GM20000 (cell line): ENCODE results near the gene NKAIN2.

Experiments used
- DNase-seq: peaks from one replicate; pipeline ENCODE4 v3.0.0; 2012; ENCODE audit warnings: low spot score
- CTCF ChIP-seq: IDR thresholded peaks from 2 replicates; pipeline ENCODE4 v1.5.1; 2012; ENCODE audit warnings: mild to moderate bottlenecking, control low read depth; ENCODE audit errors: extremely low read depth, missing control alignments

Gene NKAIN2

GRCh38 chr6:124487623-124488431 lies 684.2 kb downstream of the NKAIN2 start:
- no peak for DNase-seq
- TF ChIP-seq CTCF, result no peak

DNA sequence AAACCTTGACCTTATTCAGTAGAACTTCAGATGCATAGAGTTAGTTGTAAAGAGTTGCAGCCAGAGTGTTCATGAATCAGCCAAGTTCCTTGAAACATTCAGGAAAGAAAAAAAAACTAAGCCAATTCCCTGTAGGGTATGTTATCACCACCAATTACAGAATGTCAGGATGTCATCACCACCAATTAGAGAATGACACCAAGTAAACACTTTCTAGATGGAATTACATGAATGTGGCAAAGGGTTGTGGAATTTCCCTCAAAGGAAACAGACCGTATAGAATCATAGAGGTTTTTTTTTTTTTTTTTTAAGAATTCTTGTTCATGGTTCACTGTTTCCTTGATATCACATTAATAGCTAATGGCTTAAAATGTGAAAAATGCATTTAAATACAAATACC lies 686.5 kb downstream of the NKAIN2 start:
- DNase-seq, result no peak
- TF ChIP-seq CTCF, result no peak

- TF ChIP-seq CTCF, result no peak
- DNase-seq, result no peak
Measured at GRCh38 chr6:124493259-124493658, 689.6 kb downstream of the NKAIN2 start.

GRCh38 chr6:124494956-124495664 lies 691.4 kb downstream of the NKAIN2 start:
- no peak for TF ChIP-seq CTCF

GRCh38 chr6:124495665-124496190 lies 692.1 kb downstream of the NKAIN2 start:
- DNase-seq, result no peak
- no peak for TF ChIP-seq CTCF

More at GRCh38 chr6:124494956-124495664, 691.4 kb downstream of the NKAIN2 start:
- DNase-seq, result no peak

DNA sequence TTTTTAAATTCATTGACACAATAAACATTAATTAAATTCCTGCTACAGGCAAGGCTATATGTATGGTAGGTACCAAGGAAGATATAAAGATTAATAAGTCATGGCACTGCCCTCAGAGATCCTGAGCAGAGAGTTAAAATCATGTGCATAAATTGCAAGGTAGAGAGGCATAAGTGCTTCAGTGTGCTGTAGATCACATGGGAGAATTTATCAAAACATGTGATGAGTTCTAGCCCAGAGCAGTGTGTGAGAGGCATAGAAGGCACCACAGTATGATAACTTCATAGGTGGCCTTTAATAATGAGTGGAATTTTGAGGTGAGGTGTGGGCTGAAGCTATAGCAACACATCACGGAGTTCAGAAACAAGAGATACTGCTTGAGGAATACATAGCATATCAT lies 692.7 kb downstream of the NKAIN2 start:
- no peak for TF ChIP-seq CTCF
- DNase-seq, result no peak

DNA sequence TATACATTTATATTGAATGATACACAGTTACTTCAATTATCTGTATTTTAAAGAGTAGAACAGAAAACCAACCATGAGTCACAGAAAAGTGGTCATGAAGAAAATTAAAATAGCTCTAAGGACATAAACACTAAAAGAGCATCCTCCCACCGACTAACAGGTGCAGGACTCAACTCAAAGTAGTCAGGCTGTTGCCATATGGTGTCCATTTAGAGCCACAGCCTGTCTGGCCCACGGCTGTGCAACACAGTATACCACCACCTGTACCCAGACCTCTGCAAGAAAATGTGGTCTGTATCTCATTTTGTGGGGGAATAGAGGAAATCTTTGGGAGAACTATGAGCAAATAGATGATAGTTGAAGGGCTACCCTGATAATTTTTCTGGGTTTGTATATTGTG lies 708.8 kb downstream of the NKAIN2 start:
- no peak for TF ChIP-seq CTCF
- no peak for DNase-seq
